ENCODE measurements around the gene AGAP1. TPM values are rescaled to one million over a fixed set of nuclear protein-coding genes. Genes with fewer than 3 reads are reported as not detected.

The AGAP1 gene
- total RNA-seq, 3 donors from 2014 or later, result 1.9 to 2.6 (median 2.1) TPM

GRCh38 chr2:235592430-235592829, 98.6 kb downstream of the AGAP1 start:
- H3K4me3 Mint-ChIP-seq, result no peak overlapping the region

GRCh38 chr2:235592836-235593235, 99.0 kb downstream of the AGAP1 start:
- DNase-seq, result no peak
- Mint-ChIP-seq H3K4me1 (ENCODE audit: low read depth) (no peaks in the 10 kb centered on the region), H3K27me3 (ENCODE audit: low read depth) (peaks cover 6% of the 10 kb centered on the region), H3K4me3 (no peak overlapping the region), H3K36me3 (ENCODE audit: insufficient read depth) (no peaks in the 10 kb centered on the region), H3K9me3 (no peaks in the 10 kb centered on the region)
- ATAC-seq, result no peak

More at GRCh38 chr2:235592430-235592829, 98.6 kb downstream of the AGAP1 start:
- H3K9me3 Mint-ChIP-seq, result no peaks in the 10 kb centered on the region
- H3K27me3 Mint-ChIP-seq (ENCODE audit: low read depth), result peaks cover 6% of the 10 kb centered on the region
- no peaks in the 10 kb centered on the region for H3K36me3 Mint-ChIP-seq (ENCODE audit: insufficient read depth)
- DNase-seq, result no peak
- ATAC-seq, result no peak
- no peaks in the 10 kb centered on the region for H3K4me1 Mint-ChIP-seq (ENCODE audit: low read depth)

- H3K4me1 Mint-ChIP-seq (ENCODE audit: low read depth), result no peaks in the 10 kb centered on the region
- DNase-seq, result no peak
- no peak for ATAC-seq
- peaks cover 6% of the 10 kb centered on the region for H3K27me3 Mint-ChIP-seq (ENCODE audit: low read depth)
- no peaks in the 10 kb centered on the region for H3K36me3 Mint-ChIP-seq (ENCODE audit: insufficient read depth)
- H3K9me3 Mint-ChIP-seq, result no peaks in the 10 kb centered on the region
- H3K4me3 Mint-ChIP-seq, result no peak overlapping the region
These were observed 100.2 kb downstream of the AGAP1 start for GRCh38 chr2:235594041-235594440.

- H3K4me3 Mint-ChIP-seq, result no peak overlapping the region
- H3K9me3 Mint-ChIP-seq, result no peaks in the 10 kb centered on the region
- DNase-seq, result no peak
- H3K4me1 Mint-ChIP-seq (ENCODE audit: low read depth), result no peaks in the 10 kb centered on the region
- no peak for ATAC-seq
- H3K36me3 Mint-ChIP-seq (ENCODE audit: insufficient read depth), result no peaks in the 10 kb centered on the region
- H3K27me3 Mint-ChIP-seq (ENCODE audit: low read depth), result peaks cover 6% of the 10 kb centered on the region
These were observed 101.1 kb downstream of the AGAP1 start for GRCh38 chr2:235594964-235595363.

- Mint-ChIP-seq H3K4me3 (no peak overlapping the region), H3K36me3 (ENCODE audit: insufficient read depth) (no peaks in the 10 kb centered on the region), H3K27me3 (ENCODE audit: low read depth) (peaks cover 6% of the 10 kb centered on the region), H3K9me3 (no peaks in the 10 kb centered on the region), H3K4me1 (ENCODE audit: low read depth) (no peaks in the 10 kb centered on the region)
- DNase-seq (no peak), ATAC-seq (peak in 1 of 2 donors; percentile 30)
These were observed 101.7 kb downstream of the AGAP1 start for GRCh38 chr2:235595422-235596010.

- no peak for ATAC-seq
These were observed 102.4 kb downstream of the AGAP1 start for GRCh38 chr2:235596272-235596671.

GRCh38 chr2:235597081-235597615, 103.3 kb downstream of the AGAP1 start:
- H3K9me3 Mint-ChIP-seq, result no peaks in the 10 kb centered on the region
- H3K4me1 Mint-ChIP-seq (ENCODE audit: low read depth), result no peaks in the 10 kb centered on the region
- DNase-seq (no peak), ATAC-seq (no peak)
- H3K36me3 Mint-ChIP-seq (ENCODE audit: insufficient read depth), result no peaks in the 10 kb centered on the region
- H3K27me3 Mint-ChIP-seq (ENCODE audit: low read depth), result peaks cover 11% of the 10 kb centered on the region
- no peak overlapping the region for H3K4me3 Mint-ChIP-seq

More at GRCh38 chr2:235596272-235596671, 102.4 kb downstream of the AGAP1 start:
- Mint-ChIP-seq H3K4me3 (no peak overlapping the region), H3K9me3 (no peaks in the 10 kb centered on the region), H3K4me1 (ENCODE audit: low read depth) (no peaks in the 10 kb centered on the region), H3K36me3 (ENCODE audit: insufficient read depth) (no peaks in the 10 kb centered on the region), H3K27me3 (ENCODE audit: low read depth) (peaks cover 10% of the 10 kb centered on the region)
- no peak for DNase-seq

GRCh38 chr2:235598026-235598425, 104.2 kb downstream of the AGAP1 start:
- Mint-ChIP-seq H3K9me3 (peaks cover under 1% of the 10 kb centered on the region), H3K4me1 (ENCODE audit: low read depth) (no peaks in the 10 kb centered on the region), H3K27me3 (ENCODE audit: low read depth) (peaks cover 11% of the 10 kb centered on the region), H3K36me3 (ENCODE audit: insufficient read depth) (no peaks in the 10 kb centered on the region), H3K4me3 (no peak overlapping the region)
- ATAC-seq (no peak), DNase-seq (no peak)

GRCh38 chr2:235598532-235599531, 105.0 kb downstream of the AGAP1 start:
- DNase-seq, result no peak
- Mint-ChIP-seq H3K4me1 (ENCODE audit: low read depth) (no peaks in the 10 kb centered on the region), H3K27me3 (ENCODE audit: low read depth) (peaks cover 11% of the 10 kb centered on the region), H3K4me3 (no peak overlapping the region), H3K36me3 (ENCODE audit: insufficient read depth) (no peaks in the 10 kb centered on the region), H3K9me3 (peaks cover 4% of the 10 kb centered on the region)
- no peak for ATAC-seq

- Mint-ChIP-seq H3K27me3 (ENCODE audit: low read depth) (peaks cover 11% of the 10 kb centered on the region), H3K9me3 (peaks cover 4% of the 10 kb centered on the region), H3K36me3 (ENCODE audit: insufficient read depth) (no peaks in the 10 kb centered on the region), H3K4me1 (ENCODE audit: low read depth) (no peaks in the 10 kb centered on the region), H3K4me3 (no peak overlapping the region)
- ATAC-seq (no peak), DNase-seq (no peak)
These were observed 105.9 kb downstream of the AGAP1 start for GRCh38 chr2:235599596-235600338.

GRCh38 chr2:235600406-235600805, 106.6 kb downstream of the AGAP1 start:
- Mint-ChIP-seq H3K9me3 (peaks cover 4% of the 10 kb centered on the region), H3K27me3 (ENCODE audit: low read depth) (peaks cover 11% of the 10 kb centered on the region), H3K4me1 (ENCODE audit: low read depth) (no peaks in the 10 kb centered on the region), H3K4me3 (no peak overlapping the region), H3K36me3 (ENCODE audit: insufficient read depth) (no peaks in the 10 kb centered on the region)
- no peak for ATAC-seq
- DNase-seq, result no peak

GRCh38 chr2:235600926-235601325, 107.1 kb downstream of the AGAP1 start:
- ATAC-seq, result no peak
- no peaks in the 10 kb centered on the region for H3K36me3 Mint-ChIP-seq (ENCODE audit: insufficient read depth)
- H3K4me3 Mint-ChIP-seq, result no peak overlapping the region
- H3K9me3 Mint-ChIP-seq, result peaks cover 4% of the 10 kb centered on the region
- peaks cover 11% of the 10 kb centered on the region for H3K27me3 Mint-ChIP-seq (ENCODE audit: low read depth)
- H3K4me1 Mint-ChIP-seq (ENCODE audit: low read depth), result no peaks in the 10 kb centered on the region
- DNase-seq, result no peak

GRCh38 chr2:235601960-235602704, 108.3 kb downstream of the AGAP1 start:
- H3K9me3 Mint-ChIP-seq, result peaks cover 4% of the 10 kb centered on the region
- no peak for DNase-seq
- ATAC-seq, result no peak
- no peak overlapping the region for H3K4me3 Mint-ChIP-seq
- peaks cover 11% of the 10 kb centered on the region for H3K27me3 Mint-ChIP-seq (ENCODE audit: low read depth)
- no peaks in the 10 kb centered on the region for H3K4me1 Mint-ChIP-seq (ENCODE audit: low read depth)
- no peaks in the 10 kb centered on the region for H3K36me3 Mint-ChIP-seq (ENCODE audit: insufficient read depth)
